ENCODE measurements around the gene FGD6. TPM values are rescaled to one million over a fixed set of nuclear protein-coding genes. Genes with fewer than 3 reads are reported as not detected.

FGD6 gene
- polyA plus RNA-seq, 2 of the 4 experiments (the other 2 are of a cell fraction), result 15.5 to 48.0 TPM

GRCh38 chr12:95229636-95230035 lies 12.4 kb upstream of the FGD6 start:
- 0 out of 6 replicates have a peak, but pooled peaks of 1 of the 2 experiments have one; percentile 12 for ATAC-seq
- peak overlapping the region; percentile 69 for H3K4me2 ChIP-seq
- ChIA-PET CTCF (interaction anchor here (1.5 to 3.4 kb wide), 5 partner anchors 10 to 156 kb away, joined by 3 to 12 read pairs (median 4); partner anchors contain the start of genes NR2C1 and VEZT), POLR2A (interaction anchor here (2.8 kb wide), 1 partner anchor 12 kb away, joined by 9 read pairs; the partner anchor contains the start of genes FGD6 and VEZT)
- WGBS (ENCODE audit: missing lambda C conversion rate), result 81% methylated on average over 7 of the region's 7 CpGs
- no peak overlapping the region for H3K4me3 ChIP-seq
- no peak for DNase-seq (ENCODE audit: low read depth in 1 of 2, low spot score in 1 of 2)
- H3K9me3 ChIP-seq, result no peaks in the 10 kb centered on the region
- no peak for FAIRE-seq
- no peak for TF ChIP-seq ATOH8 (CRISPR knock-in tag; IDR thresholded peaks at IDR 0.05; ENCODE audit: low read depth)
- no peak for TF ChIP-seq ZC3H11A (IDR thresholded peaks at IDR 0.05)
- no peak for TF ChIP-seq NR3C1 (IDR thresholded peaks at IDR 0.05)
- no peak for TF ChIP-seq RNF2 (IDR thresholded peaks at IDR 0.05; ENCODE audit: borderline replicate concordance, low read depth)
- TF ChIP-seq ZSCAN20 (CRISPR knock-in tag; IDR thresholded peaks at IDR 0.05), result no peak
- TF ChIP-seq, protein P1, sequence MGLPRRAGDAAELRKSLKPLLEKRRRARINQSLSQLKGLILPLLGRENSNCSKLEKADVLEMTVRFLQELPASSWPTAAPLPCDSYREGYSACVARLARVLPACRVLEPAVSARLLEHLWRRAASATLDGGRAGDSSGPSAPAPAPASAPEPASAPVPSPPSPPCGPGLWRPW (IDR thresholded peaks at IDR 0.05), result no peak
- TF ChIP-seq GATA3 (IDR thresholded peaks at IDR 0.05; ENCODE audit: borderline replicate concordance), result no peak
- no peak for TF ChIP-seq POLR2A (IDR thresholded peaks at IDR 0.05; ENCODE audit: low read length)
- no peak for TF ChIP-seq MAX (IDR thresholded peaks at IDR 0.05)
- no peak for TF ChIP-seq ZNF302 (CRISPR knock-in tag; IDR thresholded peaks at IDR 0.05)
- TF ChIP-seq JUN (IDR thresholded peaks at IDR 0.05), result no peak
- no peak for TF ChIP-seq HOXB13 (CRISPR knock-in tag; IDR thresholded peaks at IDR 0.05; ENCODE audit: low read depth)
- H3K27ac ChIP-seq, result peak overlapping the region in 1 of 2 experiments; percentile 64; a peak in 2 of 6 replicates
- H3K4me1 ChIP-seq, result peaks cover 60% of the 10 kb centered on the region

GRCh38 chr12:95228617-95229016 lies 11.3 kb upstream of the FGD6 start:
- 92% methylated on average over 2 of the region's 2 CpGs for WGBS (ENCODE audit: missing lambda C conversion rate)
- no peak overlapping the region for H3K4me3 ChIP-seq
- TF ChIP-seq EHMT2 (IDR thresholded peaks at IDR 0.05; ENCODE audit: low read depth), result no peak
- no peak for TF ChIP-seq CEBPB (IDR thresholded peaks at IDR 0.05)
- TF ChIP-seq USF2 (IDR thresholded peaks at IDR 0.05), result no peak
- no peak for TF ChIP-seq E2F6 (IDR thresholded peaks at IDR 0.05; ENCODE audit: borderline replicate concordance, low read depth)
- TF ChIP-seq POLR2AphosphoS2 (conservative IDR thresholded peaks at IDR 0.05; ENCODE audit: low read length), result no peak
- TF ChIP-seq ZNF302 (CRISPR knock-in tag; IDR thresholded peaks at IDR 0.05), result no peak
- TF ChIP-seq MAFK (IDR thresholded peaks at IDR 0.05; ENCODE audit: partially characterized antibody), result no peak
- no peak for TF ChIP-seq CBX2 (IDR thresholded peaks at IDR 0.05; ENCODE audit: borderline replicate concordance, low read depth)
- TF ChIP-seq ELK1 (IDR thresholded peaks at IDR 0.05; ENCODE audit: low read depth, low read length), result no peak
- TF ChIP-seq MYC (IDR thresholded peaks at IDR 0.05; ENCODE audit: borderline replicate concordance, low read length), result no peak
- TF ChIP-seq HMGXB4 (CRISPR knock-in tag; IDR thresholded peaks at IDR 0.05; ENCODE audit: borderline replicate concordance), result no peak
- TF ChIP-seq ZSCAN20 (CRISPR knock-in tag; IDR thresholded peaks at IDR 0.05), result no peak
- TF ChIP-seq HOXB13 (CRISPR knock-in tag; IDR thresholded peaks at IDR 0.05; ENCODE audit: low read depth), result no peak
- TF ChIP-seq RAD21 (conservative IDR thresholded peaks at IDR 0.05 in 1 of 2, IDR thresholded peaks at IDR 0.05 in 1 of 2), result no peak
- no peak for TF ChIP-seq HEYL (CRISPR knock-in tag; IDR thresholded peaks at IDR 0.05)
- TF ChIP-seq NR3C1 (IDR thresholded peaks at IDR 0.05), result no peak
- no peak for TF ChIP-seq TFCP2L1 (CRISPR knock-in tag; IDR thresholded peaks at IDR 0.05)
- no peak for TF ChIP-seq SREBF2 (IDR thresholded peaks at IDR 0.05)
- no peak for TF ChIP-seq PHF8 (IDR thresholded peaks at IDR 0.05; ENCODE audit: borderline replicate concordance, low read depth)
- no peak for TF ChIP-seq RCOR1 (IDR thresholded peaks at IDR 0.05; ENCODE audit: low read depth, low read length)
- H3K4me1 ChIP-seq, result peaks cover 70% of the 10 kb centered on the region
- FAIRE-seq, result no peak
- H3K27ac ChIP-seq, result 0 out of 6 replicates have a peak overlapping the region, but pooled peaks of 1 of the 2 experiments have one; percentile 20
- DNase-seq (ENCODE audit: low read depth in 1 of 2, low spot score in 1 of 2), result no peak
- no peak for ATAC-seq
- ChIA-PET CTCF (interaction anchor here (0.5 to 3.4 kb wide), 4 partner anchors 11 to 157 kb away, joined by 4 to 12 read pairs (median 6); partner anchors contain the start of gene VEZT), POLR2A (interaction anchor here (2.8 kb wide), 1 partner anchor 11 kb away, joined by 9 read pairs; the partner anchor contains the start of genes FGD6 and VEZT)
- H3K9me3 ChIP-seq, result no peaks in the 10 kb centered on the region
- H3K4me2 ChIP-seq, result peak overlapping the region; percentile 69; the same call in 2 of the 3 replicates
